PC-9 (cell line): Measurements from ENCODE around the gene LEP. TPM values are rescaled to one million over a fixed set of nuclear protein-coding genes. Genes with fewer than 3 reads are reported as not detected.

Source experiments
- BruUV-seq: library from RNA; stranded (reverse); fragments of 400-500 nt; replicated peaks from 2 replicates; lab custom pipeline; 2021; lab: Mats Ljungman, UMichigan
- CTCF ChIA-PET: fragments of 300-600 bp; sonication (Branson Sonifier 250); formaldehyde crosslinking; loops from one replicate; lab custom pipeline; 2022; ENCODE audit warnings: antibody characterized with exemption; lab: Charles Lee
- POLR2A ChIA-PET: fragments of 300-600 bp; sonication (Branson Sonifier 250); formaldehyde crosslinking; loops from one replicate; lab custom pipeline; 2022; ENCODE audit warnings: antibody characterized with exemption; ENCODE audit not compliant: unreplicated experiment; lab: Charles Lee
- DNase-seq, 2 experiments: peaks; one replicate each; pipeline versions ENCODE4 v3.0.0 to v3.0.0-alpha.2; 2015 to 2022; ENCODE audit warnings: mixed read lengths in 1 of 2
- H2AFZ ChIP-seq: fragments of 200-600 bp; sonication (generic); 2 replicates; pipeline ENCODE4 v1.8.1; 2017; ENCODE audit warnings: antibody characterized with exemption
- H3F3A ChIP-seq: fragments of 200-600 bp; sonication (generic); 2 replicates; pipeline ENCODE4 v1.8.1; 2017; ENCODE audit warnings: antibody characterized with exemption, mild to moderate bottlenecking, low read depth; ENCODE audit not compliant: insufficient read depth
- H3K27ac ChIP-seq: fragments of 200-600 bp; sonication (generic); 2 replicates; pipeline ENCODE4 v1.6.1; 2016; ENCODE audit warnings: mixed run types
- H3K27me3 ChIP-seq: fragments of 200-600 bp; sonication (generic); 2 replicates; pipeline ENCODE4 v1.6.1; 2016; ENCODE audit warnings: low read depth, mixed run types; ENCODE audit not compliant: insufficient read depth
- H3K36me3 ChIP-seq: fragments of 200-600 bp; sonication (generic); 2 replicates; pipeline ENCODE4 v1.6.1; 2016; ENCODE audit warnings: low read depth, mixed run types
- H3K4me1 ChIP-seq: fragments of 200-600 bp; sonication (generic); replicated peaks from 2 replicates; pipeline ENCODE4 v1.6.1; 2016; ENCODE audit warnings: mixed run types; ENCODE audit not compliant: insufficient read depth
- H3K4me2 ChIP-seq: fragments of 200-600 bp; sonication (generic); 2 replicates; pipeline ENCODE4 v1.6.1; 2017; ENCODE audit warnings: mixed run types
- H3K4me3 ChIP-seq: fragments of 200-600 bp; sonication (generic); 2 replicates; pipeline ENCODE4 v1.6.1; 2016; ENCODE audit warnings: mixed run types
- H3K79me2 ChIP-seq: fragments of 200-600 bp; sonication (generic); 2 replicates; pipeline ENCODE4 v1.6.1; 2017; ENCODE audit warnings: low read depth, mixed run types
- H3K9me2 ChIP-seq: fragments of 200-600 bp; sonication (generic); 2 replicates; pipeline ENCODE4 v1.8.1; 2017; ENCODE audit warnings: mild to moderate bottlenecking; ENCODE audit not compliant: insufficient read depth
- H3K9me3 ChIP-seq: fragments of 200-600 bp; sonication (generic); 2 replicates; pipeline ENCODE4 v1.8.1; 2016; ENCODE audit warnings: low read depth; ENCODE audit not compliant: insufficient read depth
- H4K20me1 ChIP-seq: fragments of 200-600 bp; sonication (generic); 2 replicates; pipeline ENCODE4 v1.8.1; 2017; ENCODE audit not compliant: insufficient read depth
- EZH2 ChIP-seq: fragments of 200-600 bp; sonication (generic); IDR thresholded peaks from 2 replicates; pipeline ENCODE4 v1.8.0; 2017; ENCODE audit warnings: antibody characterized with exemption, low read depth
- intact Hi-C: fragments of 100-400 bp; cut with micrococcal nuclease; formaldehyde crosslinking; loops from one replicate; pipeline ENCODE4 v1.10.0; 2022; ENCODE audit not compliant: unreplicated experiment
- total RNA-seq: library from RNA; stranded (reverse); gene quantifications from 2 replicates; pipeline ENCODE4 v1.2.3, GENCODE V29; 2021
- TF ChIP-seq, protein P1 (sequence below): fragments of 200-600 bp; sonication (generic); conservative IDR thresholded peaks from 2 replicates; pipeline ENCODE4 v1.6.1; 2017; ENCODE audit warnings: mixed run types, antibody characterized with exemption, mild to moderate bottlenecking, moderate library complexity

Gene LEP
- total RNA-seq, 1 experiment from 2014 or later = not detected

DNA sequence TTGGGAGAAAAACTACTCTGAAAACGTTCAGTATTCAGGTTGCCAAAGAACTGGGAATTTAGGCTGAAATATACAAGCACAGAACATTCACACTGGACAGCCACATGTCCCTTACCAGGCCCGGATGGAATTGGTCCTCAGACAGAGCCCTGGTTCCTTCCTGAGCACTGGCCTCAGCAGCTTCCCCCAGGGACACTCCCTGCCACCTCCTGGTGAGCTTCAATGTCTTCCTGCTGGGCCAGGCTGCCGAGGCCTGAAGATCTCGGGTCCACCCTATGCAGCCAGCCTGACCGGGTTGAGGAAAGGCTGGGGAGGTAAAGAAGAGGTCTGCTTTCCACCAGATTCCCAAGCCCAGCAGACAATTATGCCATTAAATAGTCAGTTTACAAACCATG, 24.8 kb downstream of the LEP start:
- Histone ChIP-seq H3K9me2 (no peaks in the 10 kb centered on the region), H3K79me2 (no peaks in the 10 kb centered on the region), H4K20me1 (no peaks in the 10 kb centered on the region), H3K4me1 (peaks cover 2% of the 10 kb centered on the region), H3K4me2 (no peak overlapping the region), H3K4me3 (no peak overlapping the region), H3K27me3 (no peaks in the 10 kb centered on the region), H3K27ac (no peak overlapping the region), H3K36me3 (no peaks in the 10 kb centered on the region), H3K9me3 (no peaks in the 10 kb centered on the region), H3F3A (no peaks in the 10 kb centered on the region), H2AFZ (no peak overlapping the region)
- TF ChIP-seq, protein P1, sequence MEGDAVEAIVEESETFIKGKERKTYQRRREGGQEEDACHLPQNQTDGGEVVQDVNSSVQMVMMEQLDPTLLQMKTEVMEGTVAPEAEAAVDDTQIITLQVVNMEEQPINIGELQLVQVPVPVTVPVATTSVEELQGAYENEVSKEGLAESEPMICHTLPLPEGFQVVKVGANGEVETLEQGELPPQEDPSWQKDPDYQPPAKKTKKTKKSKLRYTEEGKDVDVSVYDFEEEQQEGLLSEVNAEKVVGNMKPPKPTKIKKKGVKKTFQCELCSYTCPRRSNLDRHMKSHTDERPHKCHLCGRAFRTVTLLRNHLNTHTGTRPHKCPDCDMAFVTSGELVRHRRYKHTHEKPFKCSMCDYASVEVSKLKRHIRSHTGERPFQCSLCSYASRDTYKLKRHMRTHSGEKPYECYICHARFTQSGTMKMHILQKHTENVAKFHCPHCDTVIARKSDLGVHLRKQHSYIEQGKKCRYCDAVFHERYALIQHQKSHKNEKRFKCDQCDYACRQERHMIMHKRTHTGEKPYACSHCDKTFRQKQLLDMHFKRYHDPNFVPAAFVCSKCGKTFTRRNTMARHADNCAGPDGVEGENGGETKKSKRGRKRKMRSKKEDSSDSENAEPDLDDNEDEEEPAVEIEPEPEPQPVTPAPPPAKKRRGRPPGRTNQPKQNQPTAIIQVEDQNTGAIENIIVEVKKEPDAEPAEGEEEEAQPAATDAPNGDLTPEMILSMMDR = no peak
- no peak for TF ChIP-seq EZH2
- intact Hi-C loops = no loop called here
- no peak for DNase-seq
- POLR2A ChIA-PET = interaction anchor here (0.7 kb wide), 1 partner anchor 105 kb away, joined by 6 read pairs; no protein-coding TSS in a partner anchor
- CTCF ChIA-PET = interaction anchor here (0.6 kb wide), 1 partner anchor 8 kb away, joined by 6 read pairs; no protein-coding TSS in a partner anchor
- BruUV-seq = no TSS peak

- intact Hi-C loops = no loop called here
- CTCF ChIA-PET = no interaction called here
These were observed 25.4 kb downstream of the LEP start for GRCh38 chr7:128266529-128266882.

DNA sequence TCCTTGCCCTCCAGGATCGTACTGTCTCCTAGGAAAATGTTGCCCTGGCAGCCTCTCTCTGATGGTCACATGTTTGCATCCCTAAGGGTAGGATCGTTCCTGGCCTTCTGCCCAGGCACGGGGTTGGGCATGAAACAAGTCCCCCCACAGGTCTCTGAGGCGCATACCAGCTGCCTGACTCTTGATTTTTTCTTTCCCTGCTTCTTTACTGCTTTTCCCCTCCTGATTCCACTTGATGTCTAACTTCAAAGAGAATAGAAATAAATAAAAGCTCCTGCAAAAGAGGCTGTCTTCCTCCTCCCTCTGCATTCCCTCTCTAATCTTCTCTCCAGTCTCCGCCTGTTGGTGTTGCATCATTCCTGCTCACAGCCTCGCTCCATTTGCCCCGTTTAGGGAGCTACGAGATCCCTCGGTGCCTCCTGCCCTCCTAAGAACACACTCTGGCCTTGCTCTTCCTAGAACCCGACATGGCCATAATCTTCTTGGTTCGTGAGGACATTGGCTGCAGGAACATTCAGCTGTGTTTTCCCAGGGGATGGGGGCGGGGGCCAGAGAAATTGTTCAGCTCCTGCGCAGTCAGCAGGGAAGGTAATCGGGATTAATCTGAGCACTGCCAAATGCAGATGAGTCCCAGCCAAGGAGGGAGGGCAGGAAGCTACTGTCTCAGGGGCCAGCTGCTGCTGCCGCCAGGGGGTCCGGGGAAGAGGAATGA, 26.0 kb downstream of the LEP start:
- no peaks in the 10 kb centered on the region for H3F3A ChIP-seq
- no peaks in the 10 kb centered on the region for H3K79me2 ChIP-seq
- intact Hi-C loops = no loop called here
- no peak overlapping the region for H3K4me3 ChIP-seq
- H3K4me2 ChIP-seq = no peak overlapping the region
- no peaks in the 10 kb centered on the region for H3K36me3 ChIP-seq
- no peaks in the 10 kb centered on the region for H3K27me3 ChIP-seq
- CTCF ChIA-PET = no interaction called here
- no peaks in the 10 kb centered on the region; the same call in 1 of the 2 replicates for H3K4me1 ChIP-seq
- peak in 1 of 2 experiments; percentile 70 for DNase-seq
- TF ChIP-seq, protein P1 = no peak
- TF ChIP-seq EZH2 = no peak
- no peaks in the 10 kb centered on the region for H3K9me2 ChIP-seq
- H4K20me1 ChIP-seq = no peaks in the 10 kb centered on the region
- H3K9me3 ChIP-seq = no peaks in the 10 kb centered on the region
- H3K27ac ChIP-seq = no peak overlapping the region
- no peak overlapping the region for H2AFZ ChIP-seq
- BruUV-seq = no TSS peak
- POLR2A ChIA-PET = no interaction called here

More at GRCh38 chr7:128266529-128266882, 25.4 kb downstream of the LEP start:
- Histone ChIP-seq H3K27ac (no peak overlapping the region), H3K4me3 (no peak overlapping the region), H4K20me1 (no peaks in the 10 kb centered on the region), H3K9me3 (no peaks in the 10 kb centered on the region), H3K4me2 (no peak overlapping the region), H3K4me1 (no peaks in the 10 kb centered on the region; the same call in 1 of the 2 replicates), H2AFZ (no peak overlapping the region), H3K9me2 (no peaks in the 10 kb centered on the region), H3K36me3 (no peaks in the 10 kb centered on the region), H3F3A (no peaks in the 10 kb centered on the region), H3K27me3 (no peaks in the 10 kb centered on the region), H3K79me2 (no peaks in the 10 kb centered on the region)
- TF ChIP-seq EZH2 = no peak
- TF ChIP-seq, protein P1 = no peak
- POLR2A ChIA-PET = no interaction called here
- BruUV-seq = no TSS peak
- DNase-seq = no peak
